ENCODE results near the gene ALKBH6.
"Not testable (repeated sequence)": the region's sequence is repeated elsewhere in the genome, so short reads cannot be mapped to it uniquely, and the experiment has no call there.

The ALKBH6 gene

GRCh38 chr19:36014012-36014924, at the start of gene ALKBH6:
Gene ALKBH6 (minus strand): TSS chr19:36014213. CDS start chr19:36013397, 816 bp downstream.
- DNase-seq (ENCODE audit: low read depth) = peak; percentile 96

GRCh38 chr19:36061367-36061766, 47.4 kb upstream of the ALKBH6 start:
- no peak for DNase-seq (ENCODE audit: low read depth)

GRCh38 chr19:36060430-36060829, 46.4 kb upstream of the ALKBH6 start:
- no peak for DNase-seq (ENCODE audit: low read depth)

- no peak for DNase-seq (ENCODE audit: low read depth)
These were observed 45.3 kb upstream of the ALKBH6 start for GRCh38 chr19:36059180-36059910.

- DNase-seq (ENCODE audit: low read depth) = no peak
These were observed 44.6 kb upstream of the ALKBH6 start for GRCh38 chr19:36058481-36059179.

GRCh38 chr19:36054733-36055686, 41.0 kb upstream of the ALKBH6 start, which contains the start of gene WDR62:
Gene WDR62 (plus strand): TSS chr19:36054897. CDS start chr19:36054972, 75 bp downstream.
- peak; percentile 71 for DNase-seq (ENCODE audit: low read depth)

GRCh38 chr19:36054119-36054732, 40.2 kb upstream of the ALKBH6 start, which contains the start of gene THAP8:
Gene THAP8 (minus strand): TSS chr19:36054285. CDS start chr19:36054217, 68 bp downstream.
- DNase-seq (ENCODE audit: low read depth) = peak; percentile 98

GRCh38 chr19:36051637-36052036, 37.6 kb upstream of the ALKBH6 start:
- DNase-seq (ENCODE audit: low read depth) = no peak

GRCh38 chr19:36051236-36051635, 37.2 kb upstream of the ALKBH6 start:
- no peak for DNase-seq (ENCODE audit: low read depth)

GRCh38 chr19:36049080-36049698, 35.2 kb upstream of the ALKBH6 start:
- no peak for DNase-seq (ENCODE audit: low read depth)

- no peak for DNase-seq (ENCODE audit: low read depth)
These were observed 33.8 kb upstream of the ALKBH6 start for GRCh38 chr19:36047835-36048234.

- DNase-seq (ENCODE audit: low read depth) = no peak
These were observed 32.5 kb upstream of the ALKBH6 start for GRCh38 chr19:36046443-36047050.

GRCh38 chr19:36043952-36044351, 29.9 kb upstream of the ALKBH6 start:
- no peak for DNase-seq (ENCODE audit: low read depth)

- no peak for DNase-seq (ENCODE audit: low read depth)
These were observed 27.8 kb upstream of the ALKBH6 start for GRCh38 chr19:36041831-36042230.

GRCh38 chr19:36041092-36041491, 27.1 kb upstream of the ALKBH6 start:
- not testable (repeated sequence) for DNase-seq (ENCODE audit: low read depth)

GRCh38 chr19:36040495-36040894, 26.5 kb upstream of the ALKBH6 start:
- no peak for DNase-seq (ENCODE audit: low read depth)

- no peak for DNase-seq (ENCODE audit: low read depth)
These were observed 18.5 kb upstream of the ALKBH6 start, which contains the start of gene CLIP3 for GRCh38 chr19:36032251-36033104. Gene CLIP3 (minus strand): TSS chr19:36032873. CDS start chr19:36032357, 516 bp downstream.

GRCh38 chr19:36031308-36031707, 17.3 kb upstream of the ALKBH6 start:
- no peak for DNase-seq (ENCODE audit: low read depth)

Measured in CMK (cell line).